H1 (cell line): ENCODE data around the gene TANC1. TPM values are rescaled to one million over a fixed set of nuclear protein-coding genes. Genes with fewer than 3 reads are reported as not detected.

Experiments
- CTCF ChIA-PET: fragments of 300-600 bp; sonication (Branson Sonifier 250); formaldehyde crosslinking; loops from one replicate; lab custom pipeline; 2021; ENCODE audit not compliant: partially characterized antibody; lab: Charles Lee
- POLR2A ChIA-PET: fragments of 300-600 bp; sonication (Branson Sonifier 250); formaldehyde crosslinking; loops from one replicate; lab custom pipeline; 2021; ENCODE audit warnings: inconsistent platforms; ENCODE audit not compliant: partially characterized antibody; lab: Charles Lee
- DNase-seq, 2 experiments: peaks; one replicate each; pipeline versions ENCODE4 v3.0.0 to v3.0.0-alpha.2; 2010 to 2022; ENCODE audit warnings: low spot score in 2 of 2, low read depth in 1 of 2, mixed read lengths in 1 of 2
- FAIRE-seq: peaks from 2 replicates; lab custom pipeline; 2011; peaks lifted over from hg19 to GRCh38; lab: Jason Lieb, UNC
- H2AFZ ChIP-seq: 2 replicates; pipeline ENCODE4 v1.8.1; 2012; ENCODE audit warnings: low read length, inconsistent platforms
- H2AK5ac ChIP-seq: 2 replicates; pipeline ENCODE4 v1.6.1; 2013; ENCODE audit warnings: low read depth, low read length
- H2BK120ac ChIP-seq: replicated peaks from 2 replicates; pipeline ENCODE3; 2013; ENCODE audit warnings: low read depth, low read length, inconsistent platforms
- H2BK12ac ChIP-seq: 2 replicates; pipeline ENCODE4 v1.6.1; 2013; ENCODE audit warnings: low read depth, low read length
- H2BK15ac ChIP-seq: 2 replicates; pipeline ENCODE4 v1.6.1; 2013; ENCODE audit warnings: low read length
- H2BK20ac ChIP-seq: 2 replicates; pipeline ENCODE4 v1.6.1; 2013; ENCODE audit warnings: low read length
- H2BK5ac ChIP-seq: 2 replicates; pipeline ENCODE4 v1.6.1; 2013; ENCODE audit warnings: low read depth, low read length
- H3K14ac ChIP-seq: 2 replicates; pipeline ENCODE4 v1.6.1; 2013; ENCODE audit warnings: inconsistent platforms; ENCODE audit not compliant: insufficient read length
- H3K18ac ChIP-seq: 2 replicates; pipeline ENCODE4 v1.6.1; 2013; ENCODE audit warnings: low read length; ENCODE audit errors: extremely low read depth
- H3K23ac ChIP-seq: 2 replicates; pipeline ENCODE4 v1.6.1; 2013; ENCODE audit warnings: inconsistent platforms; ENCODE audit not compliant: insufficient read length
- H3K23me2 ChIP-seq: 2 replicates; pipeline ENCODE4 v1.6.1; 2013; ENCODE audit warnings: low read depth, low read length
- H3K27ac ChIP-seq: 2 replicates; pipeline ENCODE4 v1.6.1; 2011; ENCODE audit warnings: low read depth, low read length, inconsistent platforms
- H3K27me3 ChIP-seq, 4 experiments: replicated peaks in 1 of 4; 1 replicate in 1 of 4; 2 replicates in 3 of 4; pipeline versions ENCODE4 v1.6.1 to v1.8.1; 2011 to 2013; ENCODE audit warnings: low read length in 3 of 4, mild to moderate bottlenecking in 3 of 4, inconsistent platforms in 2 of 4, mixed read lengths in 2 of 4, moderate library complexity in 1 of 4; ENCODE audit not compliant: control insufficient read depth in 3 of 4, insufficient read depth in 3 of 4; ENCODE audit errors: extremely low read depth in 1 of 4
- H3K36me3 ChIP-seq, 4 experiments: 2 replicates each; pipeline versions ENCODE4 v1.6.1 to v1.8.1; 2011 to 2013; ENCODE audit warnings: mild to moderate bottlenecking in 4 of 4, low read length in 3 of 4, moderate library complexity in 2 of 4, control low read depth in 1 of 4, inconsistent platforms in 1 of 4; ENCODE audit not compliant: insufficient read depth in 4 of 4, control insufficient read depth in 2 of 4
- H3K4ac ChIP-seq: replicated peaks from 2 replicates; pipeline ENCODE3; 2013; ENCODE audit warnings: low read length, low read depth, mixed read lengths, inconsistent platforms; ENCODE audit not compliant: insufficient read length
- H3K4me1 ChIP-seq, 4 experiments: replicated peaks in 1 of 4; 1 replicate in 1 of 4; 2 replicates in 3 of 4; pipeline versions ENCODE4 v1.6.1 to v1.8.1; 2011 to 2013; ENCODE audit warnings: low read length in 3 of 4, inconsistent platforms in 2 of 4, mixed read lengths in 1 of 4; ENCODE audit not compliant: insufficient read depth in 4 of 4, control insufficient read depth in 3 of 4
- H3K4me2 ChIP-seq, 2 experiments: 2 replicates each; pipeline versions ENCODE4 v1.6.1 to v1.8.1; 2011 to 2013; ENCODE audit warnings: low read depth in 2 of 2, low read length in 2 of 2, control low read depth in 1 of 2, inconsistent platforms in 1 of 2, mild to moderate bottlenecking in 1 of 2; ENCODE audit not compliant: insufficient read depth in 1 of 2
- H3K4me3 ChIP-seq, 4 experiments: fragments of 200-600, 300-600 bp in 1 of 4; sonication (generic), shearing (Covaris generic), sonication (Bioruptor Twin) in 1 of 4; 2 replicates each; pipeline versions ENCODE4 v1.5.1 to v1.8.1; 2011 to 2016; ENCODE audit warnings: low read length in 4 of 4, low read depth in 3 of 4, control low read depth in 2 of 4, inconsistent platforms in 2 of 4, mild to moderate bottlenecking in 2 of 4, mixed read lengths in 1 of 4, moderate library complexity in 1 of 4; ENCODE audit not compliant: insufficient read depth in 2 of 4; ENCODE audit errors: extremely low read depth in 1 of 4
- H3K56ac ChIP-seq: replicated peaks from 2 replicates; pipeline ENCODE3; 2013; ENCODE audit warnings: low read depth, mild to moderate bottlenecking, mixed read lengths, low read length, inconsistent platforms; ENCODE audit not compliant: insufficient read length
- H3K79me1 ChIP-seq: 2 replicates; pipeline ENCODE4 v1.6.1; 2013; ENCODE audit warnings: low read depth, low read length, control low read depth
- H3K79me2 ChIP-seq, 2 experiments: 2 replicates each; pipeline versions ENCODE4 v1.6.1 to v1.8.1; 2012 to 2013; ENCODE audit warnings: low read length in 2 of 2, mild to moderate bottlenecking in 2 of 2, inconsistent platforms in 1 of 2; ENCODE audit not compliant: insufficient read depth in 2 of 2, control insufficient read depth in 1 of 2
- H3K9ac ChIP-seq, 4 experiments: replicated peaks in 1 of 4; 1 replicate in 1 of 4; 2 replicates in 3 of 4; pipeline versions ENCODE4 v1.6.1 to v1.8.1; 2011 to 2013; ENCODE audit warnings: low read depth in 3 of 4, low read length in 3 of 4, control low read depth in 2 of 4, mild to moderate bottlenecking in 2 of 4, moderate library complexity in 2 of 4, inconsistent platforms in 1 of 4; ENCODE audit errors: extremely low read depth in 1 of 4
- H3K9me3 ChIP-seq, 2 experiments: 2 replicates each; pipeline versions ENCODE4 v1.6.1 to v1.8.1; 2012 to 2013; ENCODE audit warnings: mild to moderate bottlenecking in 2 of 2, moderate library complexity in 2 of 2, control low read depth in 1 of 2, inconsistent platforms in 1 of 2, low read depth in 1 of 2, low read length in 1 of 2, mixed read lengths in 1 of 2; ENCODE audit not compliant: insufficient read depth in 2 of 2
- H4K20me1 ChIP-seq, 2 experiments: replicated peaks in 1 of 2; 2 replicates each; pipeline versions ENCODE3 to v1.8.1; 2011 to 2013; ENCODE audit warnings: inconsistent platforms in 2 of 2, low read length in 2 of 2, mild to moderate bottlenecking in 1 of 2; ENCODE audit not compliant: insufficient read depth in 2 of 2, control insufficient read depth in 1 of 2
- H4K5ac ChIP-seq: 2 replicates; pipeline ENCODE4 v1.6.1; 2013; ENCODE audit warnings: low read length, low read depth, mixed read lengths, inconsistent platforms; ENCODE audit not compliant: insufficient read length
- H4K8ac ChIP-seq: 2 replicates; pipeline ENCODE4 v1.8.0; 2013; ENCODE audit warnings: mild to moderate bottlenecking, moderate library complexity, low read length, inconsistent platforms; ENCODE audit not compliant: insufficient read depth; ENCODE audit errors: extremely low read depth
- H4K91ac ChIP-seq: replicated peaks from 2 replicates; pipeline ENCODE3; 2013; ENCODE audit warnings: low read length, mixed read lengths, inconsistent platforms; ENCODE audit not compliant: insufficient read length
- EGR1 ChIP-seq: IDR thresholded peaks from 2 replicates; pipeline ENCODE4 v1.6.1; 2011; ENCODE audit warnings: low read depth, low read length, borderline replicate concordance
- HDAC2 ChIP-seq, 2 experiments: fragments of 300-600 bp in 1 of 2; sonication (generic) in 1 of 2; IDR thresholded peaks; 2 replicates each; pipeline ENCODE4 v1.6.1; 2011 to 2012; ENCODE audit warnings: low read depth in 2 of 2, low read length in 2 of 2, mild to moderate bottlenecking in 2 of 2, moderate library complexity in 2 of 2, borderline replicate concordance in 1 of 2, inconsistent platforms in 1 of 2
- KDM1A ChIP-seq: fragments of 200-600, 300-600 bp; sonication (generic); IDR thresholded peaks from 2 replicates; pipeline ENCODE4 v1.7.1; 2016; ENCODE audit warnings: mild to moderate bottlenecking, low read length, borderline replicate concordance
- SIX5 ChIP-seq: IDR thresholded peaks from 2 replicates; pipeline ENCODE4 v1.6.1; 2011; ENCODE audit warnings: mild to moderate bottlenecking, low read depth, low read length
- WGBS, 2 experiments: shearing (Covaris generic) in 1 of 2; methylation state at CpG; one replicate each; pipeline versions ENCODE4 v1.1.6 to v1.1.7; 2013 to 2015; ENCODE audit warnings: low lambda C conversion rate in 2 of 2, mixed read lengths in 2 of 2, inconsistent platforms in 1 of 2, low coverage in 1 of 2, missing lambda C conversion rate in 1 of 2; ENCODE audit not compliant: insufficient replicate concordance in 2 of 2, insufficient coverage in 1 of 2, insufficient read length in 1 of 2; ENCODE audit errors: extremely low coverage in 1 of 2, missing lambda C conversion rate in 1 of 2; 5-methylcytosine and 5-hydroxymethylcytosine counted together
- polyA plus RNA-seq, 7 experiments: library from polyadenylated mRNA; depleted of rRNA in 3 of 7; stranded (reverse) in 5 of 7; unstranded in 2 of 7; fragments of >200 nt in 5 of 7; fragments of 200-250 nt in 2 of 7; gene quantifications; 1 replicate in 5 of 7; 2 replicates in 1 of 7; 4 replicates in 1 of 7; pipeline versions ENCODE4 v1.2.1 to v1.2.3, GENCODE V29; 2011 to 2013; ENCODE audit warnings: missing spikeins in 2 of 7, mixed read lengths in 2 of 7
- total RNA-seq: library from RNA; stranded (reverse); fragmentation: NEBNext Ultra II Directional; extraction: Animal tissue kit (Norgen Biotek cat#: 25700); gene quantifications from 2 replicates; pipeline ENCODE4 v1.2.1, GENCODE V29; 2021

TANC1 gene
- total and polyA plus RNA-seq, 2 of the 8 experiments (the other 6 are each of a cell fraction or from before 2014, with no cell fraction given) = 4.1 to 7.6 TPM

- FAIRE-seq (no peak), DNase-seq (no peak)
- no peak overlapping the region for H3K4ac ChIP-seq
- no peak overlapping the region for H4K5ac ChIP-seq
- H3K36me3 ChIP-seq = no peaks in the 10 kb centered on the region
- no peak overlapping the region for H4K91ac ChIP-seq
- H3K9me3 ChIP-seq = no peaks in the 10 kb centered on the region
- no peak overlapping the region for H2BK15ac ChIP-seq
- H2AFZ ChIP-seq = no peak overlapping the region
- 0 out of 4 replicates have a peak, but pooled peaks cover 0 to 3% of the 10 kb centered on the region in 2 experiments for H3K79me2 ChIP-seq
- H3K4me2 ChIP-seq = no peak overlapping the region
- no peak overlapping the region for H3K4me3 ChIP-seq
- H3K9ac ChIP-seq = no peak overlapping the region
- no peak overlapping the region for H3K14ac ChIP-seq
- CTCF ChIA-PET = interaction anchor here (0.9 to 2.3 kb wide), 4 partner anchors 11 to 90 kb away, joined by 3 to 12 read pairs (median 6); no protein-coding TSS in a partner anchor
- H4K8ac ChIP-seq = no peak overlapping the region
- no peak overlapping the region for H2BK12ac ChIP-seq
- no peak overlapping the region for H3K56ac ChIP-seq
- no peak overlapping the region for H2BK5ac ChIP-seq
- peaks cover 0 to 9% (median 4%) of the 10 kb centered on the region in 4 experiments; a peak in 3 of 7 replicates for H3K4me1 ChIP-seq
- peaks cover 0 to 2% of the 10 kb centered on the region in 2 experiments for H4K20me1 ChIP-seq
- H3K18ac ChIP-seq = no peak overlapping the region
- H3K79me1 ChIP-seq = peaks cover 2% of the 10 kb centered on the region; the same call in 1 of the 2 replicates
- H2BK20ac ChIP-seq = no peak overlapping the region
- no peaks in the 10 kb centered on the region for H3K27me3 ChIP-seq
- 85% methylated on average over 5 of the region's 5 CpGs; no CpG with 5 or more reads in 1 of the 2 experiments for WGBS, 2 experiments
- TF ChIP-seq HDAC2 (IDR thresholded peaks at IDR 0.05; ENCODE audit: borderline replicate concordance in 1 of 2, low read depth in 2 of 2, low read length in 2 of 2) (no peak), EGR1 (no peak), SIX5 (no peak), KDM1A (no peak)
- no peak overlapping the region for H2BK120ac ChIP-seq
- H3K23me2 ChIP-seq = no peaks in the 10 kb centered on the region; the same call in 1 of the 2 replicates
- no peak overlapping the region for H3K27ac ChIP-seq
- H3K23ac ChIP-seq = no peak overlapping the region
- no peak overlapping the region for H2AK5ac ChIP-seq
- POLR2A ChIA-PET = no interaction called here
Observed at GRCh38 chr2:158995677-158996049, 27.2 kb downstream of the TANC1 start.
